ENCODE measurements around the gene SERPINE1.

- TF ChIP-seq EGR1 (IDR thresholded peaks at IDR 0.05) (no peak), YY1 (IDR thresholded peaks at IDR 0.05; ENCODE audit: low read depth) (no peak)
Measured at GRCh38 chr7:101160910-101161309, 34.0 kb downstream of the SERPINE1 start.
